ENCODE results near the gene MUC12. TPM values are rescaled to one million over a fixed set of nuclear protein-coding genes. Genes with fewer than 3 reads are reported as not detected.
"Not testable (repeated sequence)": the region's sequence is repeated elsewhere in the genome, so short reads cannot be mapped to it uniquely, and the experiment has no call there.

The MUC12 gene
- total RNA-seq (2014; rRNA removed; shearing (Covaris generic)) = not detected in 2 replicates

GRCh38 chr7:100969066-100969615 is at the start of gene MUC12:
Gene MUC12, plus strand, starts transcription at chr7:100969565. Its CDS starts 58 bp downstream, at chr7:100969623.
- DNase-seq (ENCODE audit: low spot score) = no peak

GRCh38 chr7:100919779-100920437 is 49.5 kb upstream of the MUC12 start:
- DNase-seq (ENCODE audit: low spot score) = not testable (repeated sequence)

- DNase-seq (ENCODE audit: low spot score) = no peak
Measured at GRCh38 chr7:100921039-100921438, 48.3 kb upstream of the MUC12 start.

GRCh38 chr7:100923616-100924015 is 45.7 kb upstream of the MUC12 start:
- not testable (repeated sequence) for DNase-seq (ENCODE audit: low spot score)

- no peak for DNase-seq (ENCODE audit: low spot score)
Measured at GRCh38 chr7:100929808-100930174, 39.6 kb upstream of the MUC12 start.

- no peak for DNase-seq (ENCODE audit: low spot score)
Measured at GRCh38 chr7:100933734-100934133, 35.6 kb upstream of the MUC12 start.

- not testable (repeated sequence) for DNase-seq (ENCODE audit: low spot score)
Measured at GRCh38 chr7:100935381-100935780, 34.0 kb upstream of the MUC12 start.

GRCh38 chr7:100936167-100936566 is 33.2 kb upstream of the MUC12 start:
- DNase-seq (ENCODE audit: low spot score) = not testable (repeated sequence)

- peak; percentile 37 for DNase-seq (ENCODE audit: low spot score)
Measured at GRCh38 chr7:100942045-100942774, 27.2 kb upstream of the MUC12 start.

GRCh38 chr7:100943693-100944092 is 25.7 kb upstream of the MUC12 start:
- DNase-seq (ENCODE audit: low spot score) = no peak

- no peak for DNase-seq (ENCODE audit: low spot score)
Measured at GRCh38 chr7:100944138-100944537, 25.2 kb upstream of the MUC12 start.

- DNase-seq (ENCODE audit: low spot score) = no peak
Measured at GRCh38 chr7:100946111-100946510, 23.3 kb upstream of the MUC12 start.

GRCh38 chr7:100946766-100947365 is 22.5 kb upstream of the MUC12 start:
- no peak for DNase-seq (ENCODE audit: low spot score)

GRCh38 chr7:100947792-100948191 is 21.6 kb upstream of the MUC12 start:
- DNase-seq (ENCODE audit: low spot score) = no peak

- DNase-seq (ENCODE audit: low spot score) = no peak
Measured at GRCh38 chr7:100949227-100949932, 20.0 kb upstream of the MUC12 start, which contains the start of gene MUC3A. Gene MUC3A, plus strand, starts transcription at chr7:100949534. Its CDS starts 91 bp downstream, at chr7:100949625.

GRCh38 chr7:100949933-100950443 is 19.4 kb upstream of the MUC12 start:
- no peak for DNase-seq (ENCODE audit: low spot score)

GRCh38 chr7:100951172-100951571 is 18.2 kb upstream of the MUC12 start:
- no peak for DNase-seq (ENCODE audit: low spot score)

- no peak for DNase-seq (ENCODE audit: low spot score)
Measured at GRCh38 chr7:100951888-100952560, 17.3 kb upstream of the MUC12 start.

GRCh38 chr7:100952641-100953040 is 16.7 kb upstream of the MUC12 start:
- DNase-seq (ENCODE audit: low spot score) = no peak

GRCh38 chr7:100957832-100958421 is 11.4 kb upstream of the MUC12 start:
- no peak for DNase-seq (ENCODE audit: low spot score)

GRCh38 chr7:100959894-100960293 is 9.5 kb upstream of the MUC12 start:
- no peak for DNase-seq (ENCODE audit: low spot score)

Data from A172 (cell line).